ENCODE measurements around the gene RASSF10.

Gene RASSF10

GRCh38 chr11:13008625-13009475 lies at the start of gene RASSF10:
RASSF10 (plus strand) TSS chr11:13009316; CDS start chr11:13009577, 261 bp downstream.
- no peak for DNase-seq
- TF ChIP-seq POLR2A (IDR thresholded peaks at IDR 0.05; ENCODE audit: low read length): no peak
- no peak for TF ChIP-seq GATA1 (IDR thresholded peaks at IDR 0.05; ENCODE audit: low read depth, low read length)

- DNase-seq: no peak
- no peak for TF ChIP-seq POLR2A (IDR thresholded peaks at IDR 0.05; ENCODE audit: low read length)
- TF ChIP-seq GATA1 (IDR thresholded peaks at IDR 0.05; ENCODE audit: low read depth, low read length): no peak
Measured at GRCh38 chr11:12961615-12962014, 47.5 kb upstream of the RASSF10 start.

- TF ChIP-seq POLR2A (IDR thresholded peaks at IDR 0.05; ENCODE audit: low read length): no peak
- TF ChIP-seq GATA1 (IDR thresholded peaks at IDR 0.05; ENCODE audit: low read depth, low read length): no peak
- DNase-seq: no peak
Measured at GRCh38 chr11:12962306-12962705, 46.8 kb upstream of the RASSF10 start.

GRCh38 chr11:12963051-12963450 lies 46.1 kb upstream of the RASSF10 start:
- TF ChIP-seq GATA1 (IDR thresholded peaks at IDR 0.05; ENCODE audit: low read depth, low read length): no peak
- no peak for TF ChIP-seq POLR2A (IDR thresholded peaks at IDR 0.05; ENCODE audit: low read length)
- DNase-seq: no peak

GRCh38 chr11:12963792-12964536 lies 45.2 kb upstream of the RASSF10 start:
- peak; percentile 44 to 70 for DNase-seq
- no peak for TF ChIP-seq POLR2A (IDR thresholded peaks at IDR 0.05; ENCODE audit: low read length)
- TF ChIP-seq GATA1 (IDR thresholded peaks at IDR 0.05; ENCODE audit: low read depth, low read length): no peak

DNA sequence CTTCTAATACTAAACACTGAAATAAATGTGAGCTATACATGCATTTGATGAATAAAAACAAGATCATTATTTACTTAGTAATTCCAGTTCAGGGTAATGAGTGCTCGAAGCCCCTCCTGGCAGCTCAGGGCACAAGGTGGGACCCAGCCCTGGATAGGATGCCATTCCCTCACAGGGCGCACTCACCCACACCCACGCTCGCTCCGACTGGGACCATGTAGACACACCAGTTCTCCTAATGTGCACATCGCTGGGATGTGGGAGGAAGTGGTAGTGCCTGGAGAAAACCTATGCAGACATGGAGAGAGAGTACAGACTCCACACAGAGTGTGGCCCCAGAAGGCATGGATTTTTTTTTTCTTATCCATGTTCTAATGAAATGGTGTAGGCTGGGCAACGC lies 44.5 kb upstream of the RASSF10 start:
- DNase-seq: no peak
- TF ChIP-seq POLR2A (IDR thresholded peaks at IDR 0.05; ENCODE audit: low read length) (no peak), GATA1 (IDR thresholded peaks at IDR 0.05; ENCODE audit: low read depth, low read length) (no peak)

GRCh38 chr11:12966002-12966401 lies 43.1 kb upstream of the RASSF10 start:
- TF ChIP-seq GATA1 (IDR thresholded peaks at IDR 0.05; ENCODE audit: low read depth, low read length) (no peak), POLR2A (IDR thresholded peaks at IDR 0.05; ENCODE audit: low read length) (no peak)

GRCh38 chr11:12968101-12968500 lies 41.0 kb upstream of the RASSF10 start:
- DNase-seq: no peak
- TF ChIP-seq POLR2A (IDR thresholded peaks at IDR 0.05; ENCODE audit: low read length): no peak
- TF ChIP-seq GATA1 (IDR thresholded peaks at IDR 0.05; ENCODE audit: low read depth, low read length): no peak

More at GRCh38 chr11:12966002-12966401, 43.1 kb upstream of the RASSF10 start:
- no peak for DNase-seq

DNA sequence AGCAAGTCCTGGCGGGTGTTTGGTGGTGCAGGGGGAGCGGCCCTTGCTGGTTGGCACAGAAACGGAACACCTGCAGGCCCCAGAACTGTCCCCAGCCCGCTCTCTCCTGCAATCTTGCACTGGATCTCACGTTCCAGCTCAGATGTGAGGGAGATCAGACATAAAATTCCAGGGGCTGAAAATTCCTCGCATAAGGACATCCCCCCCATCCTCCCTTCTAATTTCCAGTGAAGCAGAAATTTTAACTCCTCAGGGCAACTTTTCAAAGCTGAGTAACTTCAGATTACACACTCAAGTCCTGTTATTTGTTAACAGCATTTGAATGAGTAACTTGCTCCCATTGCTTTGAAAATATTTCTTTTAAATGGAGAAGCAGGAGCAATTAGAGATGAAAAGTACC lies 40.3 kb upstream of the RASSF10 start:
- TF ChIP-seq GATA1 (IDR thresholded peaks at IDR 0.05; ENCODE audit: low read depth, low read length) (no peak), POLR2A (IDR thresholded peaks at IDR 0.05; ENCODE audit: low read length) (no peak)
- no peak for DNase-seq

DNA sequence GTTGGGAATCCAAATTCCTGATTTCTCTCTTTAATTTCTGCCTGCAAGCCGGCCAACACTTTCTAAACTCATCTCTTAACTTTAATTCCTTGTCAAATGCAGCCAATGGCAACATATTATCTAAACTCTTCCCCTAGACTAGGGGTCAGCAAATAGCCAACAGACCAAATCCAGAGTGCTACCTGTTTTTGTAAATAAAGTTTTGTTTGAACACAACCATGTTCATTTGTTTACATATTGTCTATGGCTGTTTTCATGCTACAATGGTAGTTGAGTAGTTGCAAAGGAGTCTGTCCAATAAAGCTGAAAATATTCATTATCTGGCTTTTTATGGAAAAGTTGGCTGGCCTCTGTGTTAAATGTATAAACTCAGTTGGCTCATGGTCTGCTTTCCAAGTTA lies 37.2 kb upstream of the RASSF10 start:
- no peak for DNase-seq
- no peak for TF ChIP-seq POLR2A (IDR thresholded peaks at IDR 0.05; ENCODE audit: low read length)
- TF ChIP-seq GATA1 (IDR thresholded peaks at IDR 0.05; ENCODE audit: low read depth, low read length): no peak

DNA sequence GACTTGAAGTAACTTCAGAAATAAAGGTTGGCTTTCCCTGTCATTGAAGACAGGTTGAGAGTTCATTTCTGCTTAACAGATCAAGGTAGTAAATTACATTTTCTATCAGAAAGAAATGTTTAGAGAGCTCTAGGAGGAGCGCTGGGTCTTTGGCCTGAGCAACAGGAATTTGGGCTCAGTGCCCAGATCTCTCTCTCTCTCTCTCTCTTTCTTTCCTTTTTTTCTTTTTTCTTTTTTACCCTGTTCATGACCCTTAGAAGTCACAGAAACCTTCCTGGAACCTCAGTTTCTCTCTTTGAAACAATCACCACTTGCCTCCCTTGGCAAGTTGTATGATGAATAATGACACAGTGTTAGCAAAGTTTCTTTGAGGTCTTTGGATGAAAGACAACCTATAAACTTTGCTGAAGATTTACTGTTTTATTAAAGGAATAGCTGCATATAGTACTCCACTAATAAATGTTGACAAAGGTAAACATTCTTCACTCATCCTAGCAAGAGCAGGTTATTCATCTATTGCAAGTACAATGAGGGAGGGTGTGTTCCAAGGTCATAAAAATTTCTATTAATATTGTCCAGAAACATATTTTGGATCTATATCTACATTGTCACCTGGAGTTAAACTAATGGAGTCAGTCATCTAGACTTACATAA lies 35.5 kb upstream of the RASSF10 start:
- TF ChIP-seq GATA1 (IDR thresholded peaks at IDR 0.05; ENCODE audit: low read depth, low read length) (no peak), POLR2A (IDR thresholded peaks at IDR 0.05; ENCODE audit: low read length) (no peak)
- DNase-seq: no peak

- TF ChIP-seq GATA1 (IDR thresholded peaks at IDR 0.05; ENCODE audit: low read depth, low read length): no peak
- TF ChIP-seq POLR2A (IDR thresholded peaks at IDR 0.05; ENCODE audit: low read length): no peak
- no peak for DNase-seq
Measured at GRCh38 chr11:12975195-12975594, 33.9 kb upstream of the RASSF10 start.

DNA sequence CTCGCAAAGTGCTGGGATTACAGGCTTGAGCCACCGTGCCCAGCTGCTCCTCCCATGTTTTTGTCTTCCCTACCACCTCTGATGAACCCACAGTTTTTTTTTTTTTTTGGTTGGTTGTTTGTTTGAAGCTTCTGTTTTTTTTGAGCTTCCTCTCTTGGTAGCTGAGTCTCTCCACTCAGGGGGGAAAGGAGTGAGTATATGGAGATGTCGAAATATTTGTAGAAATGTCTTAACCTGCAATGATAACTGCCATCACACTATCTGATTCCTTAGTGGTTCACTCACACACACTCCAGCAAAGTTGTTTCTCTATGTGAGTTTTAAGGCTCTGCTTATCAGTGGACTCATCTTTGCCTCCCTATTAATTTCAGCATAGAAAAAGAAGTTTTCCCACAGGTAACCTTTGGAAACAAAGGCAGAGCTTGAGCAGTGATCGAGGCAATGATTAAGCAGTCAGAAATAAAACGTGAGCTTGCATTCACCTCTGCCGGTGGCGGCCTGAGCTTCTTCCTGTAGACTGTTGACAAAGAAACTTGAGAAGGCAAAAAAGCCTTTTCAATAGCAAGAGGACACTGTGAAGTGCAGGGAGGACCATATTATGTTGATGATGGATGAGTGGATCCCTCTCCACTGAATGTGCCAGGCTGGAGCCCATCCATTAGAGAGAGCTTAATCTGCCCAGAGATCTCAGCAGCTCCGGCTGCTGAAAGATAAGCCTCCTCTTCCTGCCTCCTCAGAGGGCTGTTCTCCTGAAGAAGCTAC lies 29.0 kb upstream of the RASSF10 start:
- TF ChIP-seq POLR2A (IDR thresholded peaks at IDR 0.05; ENCODE audit: low read length): no peak
- TF ChIP-seq GATA1 (IDR thresholded peaks at IDR 0.05; ENCODE audit: low read depth, low read length): no peak
- no peak for DNase-seq

Data from erythroblast (primary cell).